ENCODE measurements around the gene TSSK2. TPM values are rescaled to one million over a fixed set of nuclear protein-coding genes. Genes with fewer than 3 reads are reported as not detected.

TSSK2 gene
- total and polyA plus RNA-seq, 2 experiments from 2014 or later = not detected

GRCh38 chr22:19128946-19129727 is 2.0 kb upstream of the TSSK2 start:
- Mint-ChIP-seq H3K27ac (no peak overlapping the region), H3K4me3 (no peak overlapping the region), H3K36me3 (ENCODE audit: low read depth) (peaks cover 15% of the 10 kb centered on the region; the same call in 2 of the 3 replicates), H3K27me3 (ENCODE audit: insufficient read depth, low read depth, poor library complexity) (peaks cover 14% of the 10 kb centered on the region), H3K4me1 (peaks cover 8% of the 10 kb centered on the region; the same call in 2 of the 3 replicates), H3K9me3 (no peaks in the 10 kb centered on the region)
- Histone ChIP-seq H3K36me3 (ENCODE audit: insufficient read depth) (no peaks in the 10 kb centered on the region), H4K20me1 (replicated peaks; ENCODE audit: insufficient read depth) (no peaks in the 10 kb centered on the region), H3K27ac (ENCODE audit: low read depth) (no peak overlapping the region), H3K4me2 (no peak overlapping the region), H3F3A (replicated peaks; ENCODE audit: low read depth) (no peaks in the 10 kb centered on the region), H2AFZ (no peak overlapping the region), H3K27me3 (ENCODE audit: insufficient read depth) (no peaks in the 10 kb centered on the region), H3K4me3 (no peak overlapping the region), H3K4me1 (ENCODE audit: insufficient read depth) (no peaks in the 10 kb centered on the region), H3K79me2 (replicated peaks; ENCODE audit: insufficient read depth) (no peaks in the 10 kb centered on the region), H3K9me2 (ENCODE audit: insufficient read depth) (no peaks in the 10 kb centered on the region)
- no peak for DNase-seq (ENCODE audit: low spot score)
- ATAC-seq = no peak
- no peak for TF ChIP-seq STAT1 (IDR thresholded peaks at IDR 0.05; ENCODE audit: unreplicated experiment)
- no peak for TF ChIP-seq EZH2 (IDR thresholded peaks at IDR 0.05; ENCODE audit: low read depth, unreplicated experiment)
- no peak for TF ChIP-seq CREB1 (CRISPR knock-in tag; IDR thresholded peaks at IDR 0.05; ENCODE audit: low read depth)
- no peak for TF ChIP-seq ZNF114 (CRISPR knock-in tag; IDR thresholded peaks at IDR 0.05)
- TF ChIP-seq, protein P1, sequence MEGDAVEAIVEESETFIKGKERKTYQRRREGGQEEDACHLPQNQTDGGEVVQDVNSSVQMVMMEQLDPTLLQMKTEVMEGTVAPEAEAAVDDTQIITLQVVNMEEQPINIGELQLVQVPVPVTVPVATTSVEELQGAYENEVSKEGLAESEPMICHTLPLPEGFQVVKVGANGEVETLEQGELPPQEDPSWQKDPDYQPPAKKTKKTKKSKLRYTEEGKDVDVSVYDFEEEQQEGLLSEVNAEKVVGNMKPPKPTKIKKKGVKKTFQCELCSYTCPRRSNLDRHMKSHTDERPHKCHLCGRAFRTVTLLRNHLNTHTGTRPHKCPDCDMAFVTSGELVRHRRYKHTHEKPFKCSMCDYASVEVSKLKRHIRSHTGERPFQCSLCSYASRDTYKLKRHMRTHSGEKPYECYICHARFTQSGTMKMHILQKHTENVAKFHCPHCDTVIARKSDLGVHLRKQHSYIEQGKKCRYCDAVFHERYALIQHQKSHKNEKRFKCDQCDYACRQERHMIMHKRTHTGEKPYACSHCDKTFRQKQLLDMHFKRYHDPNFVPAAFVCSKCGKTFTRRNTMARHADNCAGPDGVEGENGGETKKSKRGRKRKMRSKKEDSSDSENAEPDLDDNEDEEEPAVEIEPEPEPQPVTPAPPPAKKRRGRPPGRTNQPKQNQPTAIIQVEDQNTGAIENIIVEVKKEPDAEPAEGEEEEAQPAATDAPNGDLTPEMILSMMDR (conservative IDR thresholded peaks at IDR 0.05; ENCODE audit: low read depth in 2 of 2) = no peak
- TF ChIP-seq POLR2AphosphoS5 (IDR thresholded peaks at IDR 0.05; ENCODE audit: low read depth) = no peak
- no peak for TF ChIP-seq ZNF331 (CRISPR knock-in tag; IDR thresholded peaks at IDR 0.05; ENCODE audit: low read depth)
- TF ChIP-seq JUNB (IDR thresholded peaks at IDR 0.05; ENCODE audit: unreplicated experiment) = no peak
- no peak for TF ChIP-seq EZH2phosphoT487 (IDR thresholded peaks at IDR 0.05; ENCODE audit: unreplicated experiment)
- no peak for TF ChIP-seq NANOG (IDR thresholded peaks at IDR 0.05; ENCODE audit: borderline replicate concordance)
- TF ChIP-seq, protein P2, sequence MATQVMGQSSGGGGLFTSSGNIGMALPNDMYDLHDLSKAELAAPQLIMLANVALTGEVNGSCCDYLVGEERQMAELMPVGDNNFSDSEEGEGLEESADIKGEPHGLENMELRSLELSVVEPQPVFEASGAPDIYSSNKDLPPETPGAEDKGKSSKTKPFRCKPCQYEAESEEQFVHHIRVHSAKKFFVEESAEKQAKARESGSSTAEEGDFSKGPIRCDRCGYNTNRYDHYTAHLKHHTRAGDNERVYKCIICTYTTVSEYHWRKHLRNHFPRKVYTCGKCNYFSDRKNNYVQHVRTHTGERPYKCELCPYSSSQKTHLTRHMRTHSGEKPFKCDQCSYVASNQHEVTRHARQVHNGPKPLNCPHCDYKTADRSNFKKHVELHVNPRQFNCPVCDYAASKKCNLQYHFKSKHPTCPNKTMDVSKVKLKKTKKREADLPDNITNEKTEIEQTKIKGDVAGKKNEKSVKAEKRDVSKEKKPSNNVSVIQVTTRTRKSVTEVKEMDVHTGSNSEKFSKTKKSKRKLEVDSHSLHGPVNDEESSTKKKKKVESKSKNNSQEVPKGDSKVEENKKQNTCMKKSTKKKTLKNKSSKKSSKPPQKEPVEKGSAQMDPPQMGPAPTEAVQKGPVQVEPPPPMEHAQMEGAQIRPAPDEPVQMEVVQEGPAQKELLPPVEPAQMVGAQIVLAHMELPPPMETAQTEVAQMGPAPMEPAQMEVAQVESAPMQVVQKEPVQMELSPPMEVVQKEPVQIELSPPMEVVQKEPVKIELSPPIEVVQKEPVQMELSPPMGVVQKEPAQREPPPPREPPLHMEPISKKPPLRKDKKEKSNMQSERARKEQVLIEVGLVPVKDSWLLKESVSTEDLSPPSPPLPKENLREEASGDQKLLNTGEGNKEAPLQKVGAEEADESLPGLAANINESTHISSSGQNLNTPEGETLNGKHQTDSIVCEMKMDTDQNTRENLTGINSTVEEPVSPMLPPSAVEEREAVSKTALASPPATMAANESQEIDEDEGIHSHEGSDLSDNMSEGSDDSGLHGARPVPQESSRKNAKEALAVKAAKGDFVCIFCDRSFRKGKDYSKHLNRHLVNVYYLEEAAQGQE (IDR thresholded peaks at IDR 0.05; ENCODE audit: unreplicated experiment) = no peak
- TF ChIP-seq, protein P3, sequence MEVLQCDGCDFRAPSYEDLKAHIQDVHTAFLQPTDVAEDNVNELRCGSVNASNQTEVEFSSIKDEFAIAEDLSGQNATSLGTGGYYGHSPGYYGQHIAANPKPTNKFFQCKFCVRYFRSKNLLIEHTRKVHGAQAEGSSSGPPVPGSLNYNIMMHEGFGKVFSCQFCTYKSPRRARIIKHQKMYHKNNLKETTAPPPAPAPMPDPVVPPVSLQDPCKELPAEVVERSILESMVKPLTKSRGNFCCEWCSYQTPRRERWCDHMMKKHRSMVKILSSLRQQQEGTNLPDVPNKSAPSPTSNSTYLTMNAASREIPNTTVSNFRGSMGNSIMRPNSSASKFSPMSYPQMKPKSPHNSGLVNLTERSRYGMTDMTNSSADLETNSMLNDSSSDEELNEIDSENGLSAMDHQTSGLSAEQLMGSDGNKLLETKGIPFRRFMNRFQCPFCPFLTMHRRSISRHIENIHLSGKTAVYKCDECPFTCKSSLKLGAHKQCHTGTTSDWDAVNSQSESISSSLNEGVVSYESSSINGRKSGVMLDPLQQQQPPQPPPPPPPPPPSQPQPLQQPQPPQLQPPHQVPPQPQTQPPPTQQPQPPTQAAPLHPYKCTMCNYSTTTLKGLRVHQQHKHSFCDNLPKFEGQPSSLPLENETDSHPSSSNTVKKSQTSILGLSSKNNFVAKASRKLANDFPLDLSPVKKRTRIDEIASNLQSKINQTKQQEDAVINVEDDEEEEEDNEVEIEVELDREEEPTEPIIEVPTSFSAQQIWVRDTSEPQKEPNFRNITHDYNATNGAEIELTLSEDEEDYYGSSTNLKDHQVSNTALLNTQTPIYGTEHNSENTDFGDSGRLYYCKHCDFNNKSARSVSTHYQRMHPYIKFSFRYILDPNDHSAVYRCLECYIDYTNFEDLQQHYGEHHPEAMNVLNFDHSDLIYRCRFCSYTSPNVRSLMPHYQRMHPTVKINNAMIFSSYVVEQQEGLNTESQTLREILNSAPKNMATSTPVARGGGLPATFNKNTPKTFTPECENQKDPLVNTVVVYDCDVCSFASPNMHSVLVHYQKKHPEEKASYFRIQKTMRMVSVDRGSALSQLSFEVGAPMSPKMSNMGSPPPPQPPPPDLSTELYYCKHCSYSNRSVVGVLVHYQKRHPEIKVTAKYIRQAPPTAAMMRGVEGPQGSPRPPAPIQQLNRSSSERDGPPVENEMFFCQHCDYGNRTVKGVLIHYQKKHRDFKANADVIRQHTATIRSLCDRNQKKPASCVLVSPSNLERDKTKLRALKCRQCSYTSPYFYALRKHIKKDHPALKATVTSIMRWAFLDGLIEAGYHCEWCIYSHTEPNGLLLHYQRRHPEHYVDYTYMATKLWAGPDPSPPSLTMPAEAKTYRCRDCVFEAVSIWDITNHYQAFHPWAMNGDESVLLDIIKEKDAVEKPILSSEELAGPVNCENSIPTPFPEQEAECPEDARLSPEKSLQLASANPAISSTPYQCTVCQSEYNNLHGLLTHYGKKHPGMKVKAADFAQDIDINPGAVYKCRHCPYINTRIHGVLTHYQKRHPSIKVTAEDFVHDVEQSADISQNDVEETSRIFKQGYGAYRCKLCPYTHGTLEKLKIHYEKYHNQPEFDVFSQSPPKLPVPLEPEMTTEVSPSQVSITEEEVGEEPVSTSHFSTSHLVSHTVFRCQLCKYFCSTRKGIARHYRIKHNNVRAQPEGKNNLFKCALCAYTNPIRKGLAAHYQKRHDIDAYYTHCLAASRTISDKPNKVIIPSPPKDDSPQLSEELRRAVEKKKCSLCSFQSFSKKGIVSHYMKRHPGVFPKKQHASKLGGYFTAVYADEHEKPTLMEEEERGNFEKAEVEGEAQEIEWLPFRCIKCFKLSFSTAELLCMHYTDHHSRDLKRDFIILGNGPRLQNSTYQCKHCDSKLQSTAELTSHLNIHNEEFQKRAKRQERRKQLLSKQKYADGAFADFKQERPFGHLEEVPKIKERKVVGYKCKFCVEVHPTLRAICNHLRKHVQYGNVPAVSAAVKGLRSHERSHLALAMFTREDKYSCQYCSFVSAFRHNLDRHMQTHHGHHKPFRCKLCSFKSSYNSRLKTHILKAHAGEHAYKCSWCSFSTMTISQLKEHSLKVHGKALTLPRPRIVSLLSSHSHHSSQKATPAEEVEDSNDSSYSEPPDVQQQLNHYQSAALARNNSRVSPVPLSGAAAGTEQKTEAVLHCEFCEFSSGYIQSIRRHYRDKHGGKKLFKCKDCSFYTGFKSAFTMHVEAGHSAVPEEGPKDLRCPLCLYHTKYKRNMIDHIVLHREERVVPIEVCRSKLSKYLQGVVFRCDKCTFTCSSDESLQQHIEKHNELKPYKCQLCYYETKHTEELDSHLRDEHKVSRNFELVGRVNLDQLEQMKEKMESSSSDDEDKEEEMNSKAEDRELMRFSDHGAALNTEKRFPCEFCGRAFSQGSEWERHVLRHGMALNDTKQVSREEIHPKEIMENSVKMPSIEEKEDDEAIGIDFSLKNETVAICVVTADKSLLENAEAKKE (CRISPR knock-in tag; IDR thresholded peaks at IDR 0.05) = no peak

Measured in GM23338 (cell line).